Right lobe of liver (tissue), 6 donors: ENCODE measurements around the gene USP1. TPM values are rescaled to one million over a fixed set of nuclear protein-coding genes. Genes with fewer than 3 reads are reported as not detected.

ENCODE experiments used
- ATAC-seq, 4 donors: fragments of 200-7000 bp; cut with Tn5 transposase; one replicate each; pipeline ENCODE4 v1.9.1; 2020; ENCODE audit warnings: mild to moderate bottlenecking in 4 of 4, moderate library complexity in 4 of 4
- DNase-seq, 3 donors: peaks; one replicate each; pipeline ENCODE4 v3.0.0-alpha.2; 2020
- H3K27ac ChIP-seq, 3 donors: fragments of 200-600 bp; one replicate each; pipeline ENCODE4 v1.8.0; 2022
- H3K27me3 ChIP-seq, 2 donors: fragments of 200-600 bp; one replicate each; pipeline ENCODE4 v1.8.0; 2022
- H3K36me3 ChIP-seq, 4 donors: fragments of 200-600 bp; sonication (generic) in 1 of 4; one replicate each; pipeline versions ENCODE4 v1.5.1 to v1.8.0; 2017 to 2022; ENCODE audit warnings: control low read depth in 1 of 4
- H3K4me1 ChIP-seq, 4 donors: fragments of 200-600 bp; sonication (generic) in 1 of 4; one replicate each; pipeline versions ENCODE4 v1.5.1 to v1.8.0; 2017 to 2022; ENCODE audit warnings: control low read depth in 1 of 4
- H3K4me3 ChIP-seq, 3 donors: fragments of 200-600 bp; one replicate each; pipeline ENCODE4 v1.8.0; 2022
- H3K9me3 ChIP-seq, 4 donors: fragments of 200-600 bp; sonication (generic) in 1 of 4; one replicate each; pipeline versions ENCODE4 v1.5.1 to v1.8.0; 2017 to 2022; ENCODE audit warnings: control low read depth in 1 of 4
- CTCF ChIP-seq, 4 donors: fragments of 200-600 bp in 3 of 4; fragments of 450-650 bp in 1 of 4; IDR thresholded peaks; one replicate each; pipeline versions ENCODE4 v1.5.1 to v1.8.0; 2016 to 2022; ENCODE audit warnings: antibody characterized with exemption in 4 of 4, mild to moderate bottlenecking in 2 of 4
- POLR2A ChIP-seq: fragments of 450-650 bp; IDR thresholded peaks from one replicate; pipeline ENCODE4 v1.6.1; 2017; ENCODE audit warnings: antibody characterized with exemption, mild to moderate bottlenecking
- WGBS: methylation state at CpG from one replicate; pipeline ENCODE4 v1.1.6; 2018; ENCODE audit warnings: low coverage, low lambda C conversion rate; ENCODE audit not compliant: insufficient coverage; ENCODE audit errors: missing lambda C conversion rate; 5-methylcytosine and 5-hydroxymethylcytosine counted together
- intact Hi-C, 2 donors: fragments of 100-400 bp; cut with DNase I; formaldehyde crosslinking; loops; one replicate each; pipeline versions ENCODE4 v1.11.2 to v1.14.1; 2022
- total RNA-seq, 6 experiments: library from RNA; depleted of rRNA in 2 of 6; stranded (reverse); fragments of >200 nt in 2 of 6; fragmentation: NEBNext Ultra II Directional in 3 of 6; extraction: Animal tissue kit (Norgen Biotek cat#: 25700) in 3 of 6; gene quantifications; one replicate each; pipeline versions ENCODE4 v1.1.0 to v1.2.4, GENCODE V29; 2016 to 2023
- donor health status: DM: no; HTN: yes; CAD: no.
- donor health status: DM: no; HTN: no; CAD: no.
- donor health status: DM: no; HTN: no; CAD: no.
- donor health status: DM: no; HTN: yes; CAD: no.
- donor health status: DM: no; HTN: yes; CAD: no.

The USP1 gene
- total RNA-seq, 6 experiments from 2014 or later: 4.9 to 8.4 (median 6.6) TPM

GRCh38 chr1:62426794-62427193 lies 10.1 kb upstream of the USP1 start:
- 100% methylated on average over 1 of the region's 1 CpG for WGBS
- no peak for ATAC-seq
- TF ChIP-seq CTCF (IDR thresholded peaks at IDR 0.05) (no peak), POLR2A (no peak)
- no peaks in the 10 kb centered on the region for H3K27me3 ChIP-seq
- intact Hi-C loops: no loop called here
- no peak overlapping the region for H3K4me3 ChIP-seq
- no peaks in the 10 kb centered on the region for H3K9me3 ChIP-seq
- no peak for DNase-seq
- no peak overlapping the region for H3K27ac ChIP-seq
- no peaks in the 10 kb centered on the region for H3K4me1 ChIP-seq
- no peaks in the 10 kb centered on the region for H3K36me3 ChIP-seq

DNA sequence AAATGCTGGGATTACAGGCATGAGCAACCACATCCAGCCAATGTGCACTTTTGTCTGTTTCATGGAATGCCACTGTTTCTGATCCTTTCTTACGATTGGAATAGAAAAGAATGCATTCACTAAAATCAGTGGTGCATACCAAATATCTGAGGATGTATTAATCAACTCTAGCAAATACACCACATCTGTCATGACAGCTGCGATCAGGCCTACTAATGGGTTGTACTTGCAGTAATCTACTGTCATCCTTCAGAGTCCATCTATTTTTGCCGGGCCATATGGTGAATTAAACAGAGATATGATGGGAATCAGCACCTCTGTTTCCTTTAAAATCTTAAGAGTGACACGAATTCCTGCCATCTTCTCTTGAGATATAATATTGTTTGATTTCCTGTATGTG lies 8.5 kb upstream of the USP1 start:
- intact Hi-C loops: no loop called here

DNA sequence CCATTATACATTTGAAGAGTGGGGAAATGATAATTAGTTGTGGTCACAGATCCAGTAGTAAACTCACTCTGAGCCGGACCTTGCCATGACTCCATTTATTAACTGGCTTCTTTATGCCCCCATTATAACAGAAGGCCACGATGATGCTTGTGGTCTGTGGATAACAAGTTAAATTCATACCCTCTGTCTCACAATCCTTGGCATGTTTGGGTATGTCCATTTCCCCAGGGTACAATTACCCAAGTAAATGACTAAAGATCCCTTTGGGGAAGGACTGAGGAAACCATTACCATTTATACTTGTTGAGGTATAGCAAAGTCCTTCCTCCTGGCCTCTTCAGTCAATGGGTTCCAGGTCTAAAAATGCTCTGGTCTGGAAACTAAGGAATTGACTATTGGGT lies 7.3 kb upstream of the USP1 start:
- intact Hi-C loops: no loop called here
- H3K36me3 ChIP-seq: no peaks in the 10 kb centered on the region
- no peak for TF ChIP-seq POLR2A
- TF ChIP-seq CTCF (IDR thresholded peaks at IDR 0.05): no peak
- no peak overlapping the region for H3K4me3 ChIP-seq
- no peak overlapping the region for H3K27ac ChIP-seq
- no peak for ATAC-seq
- H3K9me3 ChIP-seq: no peaks in the 10 kb centered on the region
- H3K27me3 ChIP-seq: no peaks in the 10 kb centered on the region
- 83% methylated on average over 2 of the region's 2 CpGs for WGBS
- no peak for DNase-seq
- H3K4me1 ChIP-seq: no peaks in the 10 kb centered on the region

More for the DNA sequence above, 8.5 kb upstream of the USP1 start:
- Histone ChIP-seq H3K36me3 (no peaks in the 10 kb centered on the region), H3K4me1 (no peaks in the 10 kb centered on the region), H3K27me3 (no peaks in the 10 kb centered on the region), H3K27ac (no peak overlapping the region), H3K4me3 (no peak overlapping the region), H3K9me3 (no peaks in the 10 kb centered on the region)
- no peak for DNase-seq
- TF ChIP-seq CTCF (IDR thresholded peaks at IDR 0.05) (no peak), POLR2A (no peak)
- 84% methylated on average over 4 of the region's 4 CpGs for WGBS
- ATAC-seq: no peak

GRCh38 chr1:62433861-62434617 lies 2.8 kb upstream of the USP1 start:
- ATAC-seq (no peak), DNase-seq (no peak)
- Histone ChIP-seq H3K36me3 (no peaks in the 10 kb centered on the region), H3K4me3 (no peak overlapping the region), H3K4me1 (peaks cover 0 to 13% (median 4%) of the 10 kb centered on the region in 4 donors), H3K27ac (no peak overlapping the region), H3K27me3 (no peaks in the 10 kb centered on the region), H3K9me3 (no peaks in the 10 kb centered on the region)
- TF ChIP-seq POLR2A (no peak), CTCF (IDR thresholded peaks at IDR 0.05) (no peak)
- intact Hi-C loops: no loop called here
- WGBS: 72% methylated on average over 8 of the region's 10 CpGs
